Stimulated activated naive CD8-positive, alpha-beta T cell treated with anti-CD3 and anti-CD28 coated beads, Interleukin-15, Interleukin-2, amounts not matched to agents 100 U/mL and 50 U/mL, for 24 hours (primary cell): Measurements from ENCODE around the gene LENG8.

Experiments used
- ATAC-seq: fragments of 150-1000 bp; cut with Tn5 transposase; one replicate; pipeline ENCODE4 v1.10.0; 2021
- DNase-seq: peaks from one replicate; pipeline ENCODE4 v3.0.0; 2021

The LENG8 gene

DNA sequence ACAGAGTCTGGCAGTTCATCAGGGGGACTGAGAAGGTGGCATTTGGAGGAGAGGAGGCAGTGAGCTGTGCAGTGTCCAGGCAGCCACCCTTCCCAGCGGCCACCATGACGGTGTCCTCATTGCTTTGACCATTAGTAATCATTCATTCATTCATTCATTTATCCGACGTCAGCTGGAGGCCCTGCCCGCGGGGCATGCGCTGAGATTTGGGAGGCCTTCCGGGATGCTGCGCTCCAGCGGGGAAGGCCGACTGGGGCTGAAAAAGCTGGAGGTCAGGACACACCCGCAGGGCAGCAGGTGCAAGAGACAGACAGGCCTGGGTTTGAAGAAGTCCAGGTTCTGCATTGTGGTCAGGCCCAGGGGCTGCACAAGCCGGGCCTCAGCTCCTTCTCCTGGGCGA is 24.8 kb upstream of the LENG8 start:
- ATAC-seq: no peak
- no peak for DNase-seq

- ATAC-seq (no peak), DNase-seq (no peak)
These were observed 24.2 kb upstream of the LENG8 start for GRCh38 chr19:54424660-54425381.

GRCh38 chr19:54425382-54425723 is 23.6 kb upstream of the LENG8 start:
- no peak for ATAC-seq
- DNase-seq: no peak

DNA sequence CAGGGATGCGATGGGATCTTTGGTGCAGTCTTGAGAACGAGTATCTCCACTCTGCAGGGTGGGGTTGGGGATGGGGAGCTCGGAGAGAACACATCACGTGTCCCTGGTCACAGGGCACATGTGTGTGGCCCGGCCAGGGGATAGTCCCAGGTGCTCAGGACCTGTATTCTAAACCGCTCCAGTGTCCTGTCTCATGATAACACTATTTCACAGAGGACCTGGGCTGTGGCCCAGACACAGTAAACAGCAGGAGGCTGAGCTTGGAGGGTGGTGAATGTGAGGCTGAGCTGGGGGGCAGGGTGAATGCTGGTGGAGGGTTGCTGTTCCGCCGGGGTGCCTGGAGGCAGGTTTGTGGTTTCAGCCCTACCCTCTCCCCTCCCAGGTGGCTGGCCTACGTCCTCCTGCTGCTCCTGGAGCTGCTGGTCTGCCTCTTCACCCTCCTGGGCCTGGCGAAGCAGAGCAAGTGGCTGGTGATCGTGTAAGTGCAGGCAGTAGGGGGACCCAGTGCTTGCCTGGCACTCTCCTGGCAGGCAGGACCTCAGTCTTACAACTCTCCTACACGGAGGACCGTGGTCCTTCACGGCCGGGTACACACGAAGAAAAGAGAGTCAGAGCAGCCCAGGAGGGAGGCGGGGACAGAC is 22.6 kb upstream of the LENG8 start:
- no peak for ATAC-seq
- no peak for DNase-seq

GRCh38 chr19:54427586-54427985 is 21.4 kb upstream of the LENG8 start:
- ATAC-seq (no peak), DNase-seq (no peak)

DNA sequence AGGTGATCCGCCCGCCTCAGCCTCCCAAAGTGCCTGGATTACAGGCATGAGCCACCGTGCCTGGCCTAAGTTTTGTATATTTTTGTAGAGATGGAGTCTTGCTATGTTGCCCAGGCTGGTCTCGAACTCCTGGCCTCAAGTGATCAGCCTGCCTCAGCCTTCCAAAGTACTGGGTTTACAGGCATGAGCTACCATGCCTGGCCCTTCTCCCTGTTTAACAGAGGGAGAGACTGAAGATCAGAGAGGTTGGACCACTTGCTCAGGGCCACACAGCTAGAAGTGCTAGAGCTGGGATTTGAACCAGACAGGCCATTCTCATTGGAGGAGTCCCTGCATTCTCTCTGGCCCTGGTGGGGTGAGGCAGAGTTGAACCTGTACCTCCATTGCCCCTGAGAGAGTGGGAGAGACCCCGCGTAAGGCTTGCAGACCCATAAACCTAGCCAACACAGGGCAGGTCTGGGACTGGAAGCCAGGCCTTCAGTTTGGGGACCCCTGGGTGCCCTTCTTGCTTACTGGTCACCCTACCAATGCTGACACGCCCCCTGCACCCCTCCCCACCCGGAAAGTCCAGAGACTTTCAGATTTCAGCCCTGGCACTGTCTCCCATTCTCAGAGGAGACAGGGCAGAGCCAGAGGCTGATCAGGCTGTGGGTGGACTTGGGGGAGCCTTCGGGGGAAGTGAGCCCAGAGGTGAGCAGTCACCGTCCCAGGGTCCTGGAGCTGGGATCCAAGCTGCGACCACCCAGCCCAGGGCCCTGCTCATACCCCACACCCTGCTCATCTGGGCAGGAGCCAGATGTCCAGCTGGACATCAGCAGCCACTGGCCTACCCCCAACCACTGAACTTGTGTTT is 20.4 kb upstream of the LENG8 start:
- no peak for DNase-seq
- no peak for ATAC-seq

DNA sequence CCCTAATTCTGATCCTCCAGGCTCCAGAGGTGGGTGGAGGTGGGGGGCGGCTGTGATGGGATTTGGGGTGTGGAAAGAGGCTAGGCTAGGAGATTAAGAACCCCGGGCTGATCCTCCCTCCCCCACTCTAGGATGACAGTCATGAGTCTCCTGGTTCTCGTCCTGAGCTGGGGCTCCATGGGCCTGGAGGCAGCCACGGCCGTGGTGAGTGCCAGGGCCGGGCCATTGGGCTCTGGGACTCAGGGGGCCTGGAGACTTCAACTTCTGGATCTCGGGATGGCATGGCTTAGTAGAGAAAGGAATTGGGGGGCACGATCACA is 19.9 kb upstream of the LENG8 start:
- DNase-seq (no peak), ATAC-seq (no peak)

DNA sequence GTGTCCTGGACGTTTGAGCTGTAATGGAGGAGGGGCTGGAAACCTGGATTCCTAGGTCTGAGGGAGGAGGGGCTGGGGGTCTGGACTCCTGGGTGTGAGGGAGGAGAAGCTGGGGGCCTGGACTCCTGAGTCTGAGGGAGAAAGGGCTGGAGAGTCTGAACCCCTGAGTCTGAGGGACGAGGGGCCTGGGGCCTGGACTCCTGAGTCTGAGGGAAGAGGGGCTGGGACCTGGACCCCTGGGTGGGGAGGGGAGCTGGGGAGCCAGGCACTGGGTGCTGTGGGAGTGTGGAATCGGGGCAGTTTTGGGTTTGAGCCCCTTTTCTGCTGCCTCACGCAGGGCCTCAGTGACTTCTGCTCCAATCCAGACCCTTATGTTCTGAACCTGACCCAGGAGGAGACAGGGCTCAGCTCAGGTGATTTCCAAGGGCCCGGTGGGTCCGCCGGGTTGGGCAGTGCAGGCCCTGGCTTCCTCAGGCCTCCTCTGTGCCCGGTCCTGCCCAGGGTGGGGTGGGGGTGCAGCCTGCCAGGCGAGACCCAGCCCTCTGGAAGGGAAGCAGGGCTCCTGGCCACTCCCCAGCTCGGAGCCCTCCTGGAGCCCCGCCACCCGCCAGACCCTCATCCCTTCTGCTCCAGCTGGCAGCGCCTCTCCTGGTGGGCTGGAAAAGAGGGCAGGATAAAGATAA is 19.3 kb upstream of the LENG8 start:
- ATAC-seq (no peak), DNase-seq (no peak)

GRCh38 chr19:54430306-54431254 is 18.4 kb upstream of the LENG8 start:
- ATAC-seq (peak; percentile 57), DNase-seq (peak; percentile 69)

DNA sequence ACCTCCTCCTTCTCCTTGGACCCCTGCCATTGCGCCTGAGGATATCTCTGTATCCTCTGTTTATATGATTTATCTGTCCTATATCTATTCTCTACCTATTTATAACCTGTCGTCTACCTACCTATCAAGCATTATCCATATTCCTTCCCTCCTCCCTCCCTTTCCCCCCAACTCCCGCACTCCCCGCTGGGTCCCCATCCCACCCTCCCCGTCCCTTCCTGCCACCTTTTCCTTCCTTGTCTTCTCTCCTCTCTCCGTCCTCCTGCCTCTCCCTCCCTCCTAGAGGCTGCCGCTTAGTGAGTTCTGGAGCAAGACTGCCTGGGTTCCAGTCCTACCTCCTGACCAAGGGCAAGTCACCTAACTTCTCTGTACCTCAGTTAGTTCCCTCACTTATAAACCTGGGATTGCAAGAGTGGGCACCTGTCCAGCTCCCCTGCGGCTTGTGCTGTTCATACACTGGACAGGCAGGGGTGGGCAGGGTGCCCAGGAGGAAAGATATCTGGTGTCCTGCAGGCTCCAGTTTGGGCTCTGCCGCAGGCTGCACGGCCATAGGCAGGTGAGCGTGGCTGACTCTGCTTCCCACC is 17.7 kb upstream of the LENG8 start:
- no peak for DNase-seq
- ATAC-seq: no peak

GRCh38 chr19:54432144-54432738 is 16.8 kb upstream of the LENG8 start:
- no peak for ATAC-seq

GRCh38 chr19:54433697-54434096 is 15.3 kb upstream of the LENG8 start:
- DNase-seq: no peak
- ATAC-seq: no peak

More at GRCh38 chr19:54432144-54432738, 16.8 kb upstream of the LENG8 start:
- no peak for DNase-seq

GRCh38 chr19:54434112-54434872 is 14.7 kb upstream of the LENG8 start:
- DNase-seq (no peak), ATAC-seq (no peak)

- ATAC-seq (no peak), DNase-seq (no peak)
These were observed 14.2 kb upstream of the LENG8 start for GRCh38 chr19:54434873-54435214.

GRCh38 chr19:54435551-54436016 is 13.4 kb upstream of the LENG8 start:
- DNase-seq (no peak), ATAC-seq (no peak)

DNA sequence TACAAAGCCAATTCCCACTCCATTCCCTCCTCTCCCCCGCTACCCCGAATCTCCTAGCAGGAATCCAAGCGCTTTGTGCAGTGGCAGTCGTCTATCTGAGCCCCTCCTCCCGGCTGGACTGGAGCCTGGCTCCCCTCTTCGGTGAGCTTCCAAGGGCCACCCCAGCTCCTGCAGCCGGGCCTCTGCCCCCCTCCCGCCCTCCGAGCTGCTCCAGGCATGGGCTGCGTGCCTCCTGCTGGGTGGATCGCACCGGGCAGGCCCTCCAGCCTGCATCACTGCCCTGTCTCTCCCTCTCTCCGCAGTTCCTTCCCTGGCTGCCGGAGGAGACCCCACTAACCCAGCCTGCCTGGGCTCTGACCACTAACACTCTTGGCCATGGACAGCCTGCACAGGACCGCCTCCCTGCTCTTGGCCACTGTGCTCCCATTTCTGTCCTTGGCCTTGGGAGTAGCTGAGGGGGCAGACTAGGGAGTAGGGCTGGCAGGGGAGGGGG is 12.9 kb upstream of the LENG8 start:
- ATAC-seq (no peak), DNase-seq (no peak)

DNA sequence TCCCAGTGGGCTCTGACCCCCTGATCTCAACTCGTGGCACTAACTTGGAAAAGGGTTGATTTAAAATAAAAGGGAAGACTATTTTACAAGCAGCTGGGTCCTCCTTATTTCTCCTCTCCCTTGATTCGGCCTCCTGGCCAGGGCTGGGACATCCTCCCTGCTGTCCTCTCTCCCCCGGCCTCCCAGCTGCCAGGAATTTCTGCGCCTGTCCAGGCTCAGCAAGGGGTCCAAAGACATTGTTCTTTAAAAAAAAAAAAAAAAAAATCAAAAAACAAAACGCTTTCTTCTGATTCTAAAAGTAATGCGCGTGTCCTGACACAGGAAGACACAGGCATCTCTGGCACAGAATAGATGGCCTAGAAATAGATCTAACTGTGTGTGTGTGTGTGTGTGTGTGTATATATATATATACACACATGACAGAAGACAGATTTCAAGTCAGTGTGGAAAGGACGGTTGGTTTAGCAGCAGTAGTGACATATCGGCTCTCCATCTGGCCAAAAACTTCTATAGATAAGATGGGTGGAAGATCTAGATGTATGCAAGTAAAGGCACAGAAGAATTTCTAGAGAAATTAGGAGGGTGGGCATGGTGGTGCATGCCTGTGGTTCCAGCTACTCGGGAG is 12.3 kb upstream of the LENG8 start:
- no peak for DNase-seq
- no peak for ATAC-seq

- ATAC-seq: peak; percentile 76
- DNase-seq: peak; percentile 46
These were observed 9.7 kb upstream of the LENG8 start for GRCh38 chr19:54439174-54439851.

DNA sequence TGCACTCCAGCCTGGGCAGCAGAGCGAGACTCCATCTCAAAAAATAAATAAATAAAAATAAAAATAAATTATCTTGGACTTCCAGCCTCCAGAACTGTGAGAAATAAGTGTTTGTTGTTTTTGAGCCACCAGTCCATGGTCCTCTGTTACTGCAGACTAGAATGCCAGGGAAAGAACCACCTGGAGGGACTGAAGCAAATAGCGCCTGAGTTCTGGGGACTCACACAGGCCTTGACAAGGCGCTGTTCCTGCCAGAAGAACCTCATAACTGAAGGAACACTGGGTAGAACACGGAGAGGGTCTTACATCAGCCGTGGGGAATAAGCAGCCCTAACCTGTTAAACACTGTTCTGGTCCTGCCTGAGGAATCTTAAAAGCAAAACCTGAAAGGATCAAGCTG is 8.4 kb upstream of the LENG8 start:
- ATAC-seq (no peak), DNase-seq (no peak)
